GM18505 (cell line): ENCODE measurements around the gene ANKRD16.

Experiments
- ATAC-seq: cut with Tn5 transposase; IDR thresholded peaks from one replicate; pipeline ENCODE4 v1.9.1; 2021; ENCODE audit not compliant: unreplicated experiment
- POLR2A ChIP-seq: IDR thresholded peaks from 4 replicates; pipeline ENCODE4 v1.6.1; 2011; ENCODE audit warnings: borderline replicate concordance; ENCODE audit not compliant: insufficient read depth, insufficient read length; ENCODE audit errors: extremely low read depth

ANKRD16 gene

GRCh38 chr10:5889624-5890451 lies at the start of gene ANKRD16, which contains the start of gene FBH1:
Gene ANKRD16, minus strand, starts transcription at chr10:5889893. Its CDS starts 539 bp downstream, at chr10:5889354.
Gene FBH1, plus strand, starts transcription at chr10:5890243. Its CDS starts 103 bp downstream, at chr10:5890346.
- TF ChIP-seq POLR2A = peak; percentile 87
- ATAC-seq = peak; percentile 82

- ATAC-seq = no peak
- no peak for TF ChIP-seq POLR2A
These were observed 48.6 kb upstream of the ANKRD16 start for GRCh38 chr10:5938291-5938690.

DNA sequence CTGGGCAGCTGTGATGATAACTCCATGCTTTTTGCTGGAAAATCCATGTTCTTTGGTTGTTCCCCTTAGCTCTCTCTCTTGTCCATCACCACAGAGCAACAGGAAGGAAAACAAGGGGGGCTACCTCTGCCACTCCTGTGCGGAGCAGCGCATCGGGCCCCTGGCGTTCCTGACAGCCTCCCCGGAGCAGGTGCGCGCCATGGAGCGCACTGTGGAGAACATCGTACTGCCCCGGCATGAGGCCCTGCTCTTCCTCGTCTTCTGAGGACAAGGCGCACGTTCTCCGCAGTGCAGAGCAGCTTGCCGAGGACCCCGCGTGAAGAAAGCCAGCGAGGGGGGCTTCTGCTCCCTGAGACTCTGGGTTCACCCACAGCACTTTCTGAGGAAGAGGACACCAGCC lies 47.3 kb upstream of the ANKRD16 start:
- TF ChIP-seq POLR2A = no peak
- ATAC-seq = no peak

GRCh38 chr10:5935628-5936027 lies 45.9 kb upstream of the ANKRD16 start:
- no peak for ATAC-seq
- TF ChIP-seq POLR2A = no peak

GRCh38 chr10:5933909-5934546 lies 44.3 kb upstream of the ANKRD16 start:
- no peak for ATAC-seq
- TF ChIP-seq POLR2A = no peak

- no peak for TF ChIP-seq POLR2A
- ATAC-seq = no peak
These were observed 42.7 kb upstream of the ANKRD16 start for GRCh38 chr10:5932345-5932744.

- TF ChIP-seq POLR2A = no peak
- ATAC-seq = no peak
These were observed 40.6 kb upstream of the ANKRD16 start for GRCh38 chr10:5930272-5930671.

- no peak for TF ChIP-seq POLR2A
- ATAC-seq = no peak
These were observed 39.7 kb upstream of the ANKRD16 start for GRCh38 chr10:5929442-5929841.

- TF ChIP-seq POLR2A = no peak
- ATAC-seq = no peak
These were observed 37.6 kb upstream of the ANKRD16 start for GRCh38 chr10:5927306-5927705.

DNA sequence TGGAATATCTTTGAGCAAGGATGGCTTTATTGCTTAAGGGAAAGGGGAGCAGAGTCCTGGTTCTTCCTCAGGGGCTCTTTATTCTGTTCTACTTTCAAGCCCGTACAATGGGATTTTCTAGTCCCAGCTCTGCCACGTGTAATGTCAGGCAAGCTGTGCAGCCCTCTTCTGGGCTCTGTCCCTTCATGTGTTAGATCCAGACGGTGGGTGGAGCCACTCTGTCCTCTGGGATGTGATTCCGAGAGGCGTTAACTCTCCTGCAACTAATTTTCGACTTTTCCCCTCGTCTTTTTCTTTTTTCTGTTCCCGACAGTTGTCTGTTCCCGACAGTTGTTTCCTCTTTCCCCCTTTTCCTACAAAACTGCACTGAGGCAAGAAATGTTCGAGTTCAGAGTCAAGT lies 35.2 kb upstream of the ANKRD16 start:
- ATAC-seq = no peak

DNA sequence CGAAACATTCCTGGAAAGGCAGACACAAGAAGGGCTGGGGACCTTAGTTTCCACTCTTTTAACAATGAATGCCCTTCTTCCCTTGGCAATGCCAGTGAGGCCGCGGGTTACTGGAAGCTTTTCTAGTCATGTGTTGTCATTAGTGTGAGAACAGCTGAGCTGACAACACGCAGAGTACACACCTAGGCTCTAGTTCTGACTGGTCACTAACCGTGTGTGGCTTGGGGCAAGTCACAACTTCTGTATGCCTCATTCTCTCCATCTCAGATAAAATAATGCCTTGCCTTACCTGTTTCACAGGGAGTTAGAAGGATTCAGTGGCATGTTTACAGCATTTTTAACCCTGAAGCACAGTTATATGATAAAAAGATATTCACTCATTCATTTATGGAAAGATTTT lies 32.1 kb upstream of the ANKRD16 start:
- ATAC-seq = no peak
- no peak for TF ChIP-seq POLR2A

More for the DNA sequence above, 35.2 kb upstream of the ANKRD16 start:
- TF ChIP-seq POLR2A = no peak

DNA sequence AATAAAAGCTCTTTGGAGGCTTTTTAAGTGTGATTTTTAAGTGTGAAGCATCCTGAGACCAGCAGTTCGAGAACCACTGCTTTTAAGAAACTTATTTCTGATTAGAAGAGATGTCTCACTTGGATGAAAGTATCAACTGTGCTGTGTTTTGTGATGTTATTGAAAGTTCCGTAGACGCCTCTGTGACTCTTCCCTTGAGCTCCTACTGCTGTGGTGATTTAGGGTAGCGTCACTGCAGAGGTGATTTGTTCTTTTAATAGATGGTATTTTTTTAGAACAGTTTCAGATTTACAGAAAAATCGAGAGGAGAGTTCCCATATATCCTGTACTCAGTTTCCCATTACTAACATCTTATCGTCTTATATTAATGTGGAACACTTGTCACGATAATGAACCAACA lies 29.9 kb upstream of the ANKRD16 start:
- TF ChIP-seq POLR2A = no peak
- ATAC-seq = no peak

GRCh38 chr10:5918763-5919162 lies 29.1 kb upstream of the ANKRD16 start:
- no peak for ATAC-seq

DNA sequence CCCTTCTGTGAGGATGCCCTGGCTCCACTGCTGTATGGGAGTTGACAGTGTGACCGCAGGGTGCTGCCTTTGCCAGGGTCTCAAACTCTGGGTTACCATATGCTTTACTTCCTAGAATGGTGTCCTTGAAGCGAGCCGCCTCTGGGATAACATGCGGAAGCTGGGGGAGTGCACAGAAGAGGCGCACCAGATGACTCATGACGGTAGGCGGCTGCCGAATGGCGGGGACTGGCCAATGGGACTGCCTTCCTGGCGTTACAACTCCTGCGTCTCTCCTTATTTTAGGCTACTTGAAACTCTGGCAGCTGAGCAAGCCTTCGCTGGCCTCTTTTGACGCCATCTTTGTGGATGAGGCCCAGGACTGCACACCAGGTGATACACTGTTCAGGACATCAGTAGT lies 27.6 kb upstream of the ANKRD16 start:
- ATAC-seq = no peak
- no peak for TF ChIP-seq POLR2A

More at GRCh38 chr10:5918763-5919162, 29.1 kb upstream of the ANKRD16 start:
- no peak for TF ChIP-seq POLR2A
